DOHH2 (cell line): Measurements from ENCODE around the gene ATP7A.
"Not testable (repeated sequence)": the region's sequence is repeated elsewhere in the genome, so short reads cannot be mapped to it uniquely, and the experiment has no call there.

Source experiments
- H3F3A ChIP-seq: fragments of 200-600 bp; sonication (generic), shearing (Covaris generic); 2 replicates; pipeline ENCODE4 v1.6.0; 2016; ENCODE audit warnings: antibody characterized with exemption, mild to moderate bottlenecking; ENCODE audit not compliant: control insufficient read depth, insufficient read depth
- H3K27ac ChIP-seq: fragments of 200-600 bp; sonication (generic); 2 replicates; pipeline ENCODE4 v1.5.1; 2014; ENCODE audit warnings: low read depth, mild to moderate bottlenecking, low read length, moderate library complexity
- H3K27me3 ChIP-seq: fragments of 200-600 bp; sonication (generic); 2 replicates; pipeline ENCODE4 v1.6.1; 2014; ENCODE audit warnings: mild to moderate bottlenecking, low read length, mixed read lengths; ENCODE audit not compliant: control insufficient read depth
- H3K36me3 ChIP-seq: fragments of 200-600 bp; sonication (generic); 2 replicates; pipeline ENCODE4 v1.6.1; 2014; ENCODE audit warnings: mild to moderate bottlenecking, low read length, moderate library complexity, mixed read lengths; ENCODE audit not compliant: control insufficient read depth
- H3K4me1 ChIP-seq: fragments of 200-600 bp; sonication (generic); 2 replicates; pipeline ENCODE4 v1.6.1; 2014; ENCODE audit warnings: mild to moderate bottlenecking, low read length, mixed read lengths; ENCODE audit not compliant: control insufficient read depth
- H3K4me2 ChIP-seq: fragments of 200-600 bp; sonication (generic); 2 replicates; pipeline ENCODE4 v1.6.0; 2014; ENCODE audit warnings: mild to moderate bottlenecking, low read length, moderate library complexity
- H3K4me3 ChIP-seq: fragments of 200-600 bp; sonication (generic); 2 replicates; pipeline ENCODE4 v1.5.1; 2014; ENCODE audit warnings: mild to moderate bottlenecking, low read length, mixed read lengths
- H3K79me2 ChIP-seq: fragments of 200-600 bp; sonication (generic); 2 replicates; pipeline ENCODE4 v1.6.1; 2014; ENCODE audit warnings: mild to moderate bottlenecking, low read length, mixed read lengths; ENCODE audit not compliant: control insufficient read depth
- H3K9me2 ChIP-seq: fragments of 200-600 bp; sonication (generic); replicated peaks from 2 replicates; pipeline ENCODE4 v1.6.1; 2014; ENCODE audit warnings: mild to moderate bottlenecking, low read length, mixed read lengths; ENCODE audit not compliant: control insufficient read depth
- H3K9me3 ChIP-seq: fragments of 200-600 bp; sonication (generic); 2 replicates; pipeline ENCODE4 v1.6.1; 2014; ENCODE audit warnings: antibody characterized with exemption, low read length, mixed read lengths; ENCODE audit not compliant: control insufficient read depth, insufficient read depth
- H4K20me1 ChIP-seq: fragments of 200-600 bp; sonication (generic); 2 replicates; pipeline ENCODE4 v1.6.0; 2014; ENCODE audit warnings: low read depth, mild to moderate bottlenecking, antibody characterized with exemption, low read length, moderate library complexity; ENCODE audit not compliant: control insufficient read depth, insufficient read depth
- CTCF ChIP-seq: fragments of 200-600 bp; sonication (generic); IDR thresholded peaks from one replicate; pipeline ENCODE4 v1.5.1; 2014; ENCODE audit warnings: antibody characterized with exemption, mild to moderate bottlenecking, low read depth, low read length; ENCODE audit not compliant: poor library complexity, severe bottlenecking
- EZH2phosphoT487 ChIP-seq: fragments of 200-600 bp; sonication (generic); IDR thresholded peaks from 2 replicates; pipeline ENCODE4 v1.6.1; 2017; ENCODE audit warnings: borderline replicate concordance, mild to moderate bottlenecking, antibody characterized with exemption, low read length, moderate library complexity, mixed read lengths

The ATP7A gene

GRCh38 chrX:77937291-77937690 is 26.8 kb downstream of the ATP7A start:
- Histone ChIP-seq H3K27ac (no peak overlapping the region), H3K4me3 (no peak overlapping the region), H3K27me3 (no peaks in the 10 kb centered on the region), H3K9me3 (no peaks in the 10 kb centered on the region), H3K4me1 (peaks cover 3% of the 10 kb centered on the region; the same call in 1 of the 2 replicates), H3K4me2 (no peak overlapping the region), H3K79me2 (no peaks in the 10 kb centered on the region), H3K36me3 (no peaks in the 10 kb centered on the region), H3K9me2 (no peaks in the 10 kb centered on the region), H4K20me1 (no peaks in the 10 kb centered on the region), H3F3A (no peaks in the 10 kb centered on the region)
- no peak for TF ChIP-seq EZH2phosphoT487
- no peak for TF ChIP-seq CTCF

GRCh38 chrX:77938083-77938680 is 27.7 kb downstream of the ATP7A start:
- Histone ChIP-seq H3F3A (no peaks in the 10 kb centered on the region), H3K4me2 (no peak overlapping the region), H3K4me3 (no peak overlapping the region), H3K36me3 (no peaks in the 10 kb centered on the region), H3K4me1 (peaks cover 11% of the 10 kb centered on the region), H3K9me2 (no peaks in the 10 kb centered on the region), H3K27me3 (no peaks in the 10 kb centered on the region), H3K79me2 (no peaks in the 10 kb centered on the region), H3K9me3 (no peaks in the 10 kb centered on the region), H4K20me1 (no peaks in the 10 kb centered on the region), H3K27ac (no peak overlapping the region)
- TF ChIP-seq EZH2phosphoT487 (no peak), CTCF (no peak)

GRCh38 chrX:77945031-77945430 is 34.5 kb downstream of the ATP7A start:
- H3K36me3 ChIP-seq, H3K9me2 ChIP-seq, H3F3A ChIP-seq, H3K4me3 ChIP-seq, H3K4me2 ChIP-seq, H4K20me1 ChIP-seq, H3K27me3 ChIP-seq, H3K9me3 ChIP-seq, H3K79me2 ChIP-seq, H3K27ac ChIP-seq: not testable (repeated sequence)
- peaks cover 16% of the 10 kb centered on the region for H3K4me1 ChIP-seq

GRCh38 chrX:77945910-77946545 is 35.5 kb downstream of the ATP7A start:
- H3F3A ChIP-seq = no peaks in the 10 kb centered on the region
- H3K9me2 ChIP-seq = no peaks in the 10 kb centered on the region
- no peaks in the 10 kb centered on the region for H3K9me3 ChIP-seq
- H3K4me3 ChIP-seq = no peak overlapping the region
- no peak overlapping the region for H3K4me2 ChIP-seq
- no peak for TF ChIP-seq CTCF
- TF ChIP-seq EZH2phosphoT487 = no peak
- H3K27me3 ChIP-seq = no peaks in the 10 kb centered on the region
- H3K36me3 ChIP-seq = no peaks in the 10 kb centered on the region
- no peaks in the 10 kb centered on the region for H3K79me2 ChIP-seq
- H3K4me1 ChIP-seq = peaks cover 16% of the 10 kb centered on the region
- H4K20me1 ChIP-seq = no peaks in the 10 kb centered on the region
- H3K27ac ChIP-seq = no peak overlapping the region
